HG03103 (cell line): Measurements from ENCODE around the gene ADISSP.

Experiments
- ATAC-seq: cut with Tn5 transposase; IDR thresholded peaks from one replicate; pipeline ENCODE4 v1.9.1; 2021; ENCODE audit warnings: low read depth; ENCODE audit not compliant: unreplicated experiment

Gene ADISSP

DNA sequence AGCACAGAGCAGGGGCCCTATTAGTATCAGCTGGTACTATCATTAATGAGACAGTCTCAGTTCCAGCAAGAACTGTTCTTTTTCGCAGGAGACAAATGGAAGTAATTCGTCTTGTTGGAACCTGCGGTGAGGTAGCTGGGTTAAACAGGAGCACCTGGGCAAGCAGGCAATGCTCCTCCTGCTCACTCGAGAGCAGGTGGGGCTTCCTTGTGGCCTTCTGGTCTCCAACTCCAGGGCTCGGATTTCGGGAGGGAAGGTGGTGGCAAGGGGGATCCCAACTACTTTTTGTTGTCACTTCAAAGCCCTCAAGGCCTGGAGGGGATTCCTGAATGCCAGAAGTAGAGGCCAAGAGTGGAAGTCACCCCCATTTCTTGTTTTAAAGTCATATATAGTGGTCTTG lies 15.0 kb upstream of the ADISSP start:
- no peak for ATAC-seq

GRCh38 chr20:3781153-3781910 lies 13.8 kb upstream of the ADISSP start, which contains the start of gene SPEF1:
TSS of gene SPEF1 (minus strand) at chr20:3781448. CDS start at chr20:3781287, 161 bp downstream.
- ATAC-seq = peak; percentile 49

GRCh38 chr20:3778976-3779375 lies 11.4 kb upstream of the ADISSP start:
- no peak for ATAC-seq

- no peak for ATAC-seq
Measured at GRCh38 chr20:3777716-3778629, 10.4 kb upstream of the ADISSP start.

DNA sequence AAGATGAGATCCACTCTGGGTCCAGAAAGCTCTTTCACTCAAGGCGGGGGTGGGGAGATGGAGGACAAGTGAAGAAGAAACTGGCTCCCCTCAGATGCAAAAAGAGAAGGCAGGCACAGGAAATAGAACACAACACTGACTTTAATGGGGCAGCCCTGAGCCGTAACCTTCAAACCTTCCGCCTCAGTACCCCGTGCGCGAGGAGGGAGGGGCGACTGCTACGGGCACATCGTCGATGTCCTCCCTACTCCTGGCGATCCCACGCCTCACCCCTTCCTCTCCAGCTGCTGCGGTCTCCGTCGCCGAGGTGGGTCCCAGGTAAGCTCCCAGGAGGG lies 9.8 kb upstream of the ADISSP start:
- ATAC-seq = no peak

GRCh38 chr20:3775457-3776108 lies 8.0 kb upstream of the ADISSP start:
- no peak for ATAC-seq

GRCh38 chr20:3771552-3772058 lies 4.1 kb upstream of the ADISSP start:
- ATAC-seq = no peak

- no peak for ATAC-seq
Measured at GRCh38 chr20:3768342-3769130, 983 bp upstream of the ADISSP start.

GRCh38 chr20:3767110-3767426 lies 485 bp downstream of the ADISSP start:
- ATAC-seq = no peak

DNA sequence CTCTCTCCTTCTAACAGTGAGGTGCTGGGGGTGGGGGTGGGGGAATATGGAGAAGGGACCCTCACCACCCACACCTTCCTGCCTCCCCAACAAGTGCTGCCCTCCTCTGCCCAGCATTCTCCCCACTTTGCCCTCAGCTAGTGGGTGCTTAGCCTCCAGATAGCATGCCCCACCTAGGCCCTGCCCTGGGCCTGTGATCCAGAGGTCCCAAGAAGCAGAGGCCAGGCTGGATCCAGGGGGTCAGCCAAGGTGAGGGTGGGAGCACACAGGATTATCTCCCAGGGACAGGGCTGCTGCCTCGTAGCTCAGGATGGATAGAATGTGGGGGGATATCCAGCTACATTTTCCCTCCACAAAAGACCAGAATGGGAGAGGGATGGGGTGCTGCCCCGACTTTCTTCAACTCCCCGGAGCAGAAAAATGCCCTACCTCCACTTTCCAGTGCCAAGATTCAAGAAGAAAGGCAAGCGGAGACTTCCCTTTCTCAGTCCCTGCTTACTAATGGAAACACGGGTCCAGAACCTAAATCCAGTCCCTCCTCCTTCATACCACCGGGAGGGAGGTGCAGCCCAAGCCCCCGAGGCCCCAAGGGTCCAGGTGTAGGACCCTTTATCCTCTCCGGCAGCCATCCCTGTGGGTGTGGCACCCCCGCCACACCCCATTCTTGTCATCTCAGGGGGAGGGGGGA lies 987 bp downstream of the ADISSP start:
- no peak for ATAC-seq

- ATAC-seq = no peak
Measured at GRCh38 chr20:3765171-3765882, 2.2 kb downstream of the ADISSP start.

- no peak for ATAC-seq
Measured at GRCh38 chr20:3764659-3765058, 2.9 kb downstream of the ADISSP start.

DNA sequence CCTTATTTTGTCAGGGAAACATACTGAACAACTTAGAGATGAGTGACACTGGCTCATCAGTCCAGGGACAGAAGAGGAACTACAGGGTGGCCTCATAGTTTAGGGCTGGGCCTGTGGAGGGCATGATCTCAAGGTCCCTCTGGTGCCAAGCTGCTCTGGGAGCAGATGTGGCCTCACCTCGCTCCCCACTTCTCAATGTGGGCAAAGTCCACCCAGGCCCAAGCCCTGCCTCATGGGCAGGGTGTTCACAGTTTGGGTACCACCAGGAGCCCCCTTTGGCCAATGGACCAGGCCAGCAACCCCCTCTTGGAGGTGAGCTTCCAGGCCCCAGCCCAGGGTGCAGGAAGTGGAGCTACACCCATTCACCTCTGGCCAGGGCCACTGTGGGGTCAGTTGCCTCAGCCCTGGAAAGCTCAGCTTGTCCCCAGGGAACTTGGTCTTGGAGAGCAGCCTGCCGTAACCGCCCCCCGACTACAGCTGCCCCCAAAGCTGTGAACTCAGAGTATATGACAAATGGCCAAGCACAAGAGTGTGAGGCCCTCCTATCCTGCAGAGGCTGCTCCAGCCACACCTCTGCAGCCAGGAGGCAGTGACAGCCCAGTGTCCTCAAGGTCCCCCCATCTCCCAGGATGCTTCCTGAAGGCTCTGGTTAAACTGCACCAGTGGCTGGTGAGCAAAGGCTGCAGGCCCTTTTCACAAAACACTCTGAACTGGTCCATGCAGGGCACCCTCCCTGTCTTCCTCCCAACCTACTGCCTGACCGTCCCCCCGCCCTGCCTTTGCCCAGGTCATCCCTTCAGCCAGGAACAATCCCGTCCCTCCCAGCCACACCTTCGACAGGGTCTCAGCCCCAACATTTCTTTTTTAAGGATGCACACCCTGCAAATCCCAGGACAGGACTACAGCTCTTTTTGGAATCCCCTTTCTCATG lies 3.6 kb downstream of the ADISSP start:
- ATAC-seq = no peak

GRCh38 chr20:3760655-3761348 lies 6.8 kb downstream of the ADISSP start:
- no peak for ATAC-seq

- ATAC-seq = no peak
Measured at GRCh38 chr20:3759884-3760283, 7.7 kb downstream of the ADISSP start.

DNA sequence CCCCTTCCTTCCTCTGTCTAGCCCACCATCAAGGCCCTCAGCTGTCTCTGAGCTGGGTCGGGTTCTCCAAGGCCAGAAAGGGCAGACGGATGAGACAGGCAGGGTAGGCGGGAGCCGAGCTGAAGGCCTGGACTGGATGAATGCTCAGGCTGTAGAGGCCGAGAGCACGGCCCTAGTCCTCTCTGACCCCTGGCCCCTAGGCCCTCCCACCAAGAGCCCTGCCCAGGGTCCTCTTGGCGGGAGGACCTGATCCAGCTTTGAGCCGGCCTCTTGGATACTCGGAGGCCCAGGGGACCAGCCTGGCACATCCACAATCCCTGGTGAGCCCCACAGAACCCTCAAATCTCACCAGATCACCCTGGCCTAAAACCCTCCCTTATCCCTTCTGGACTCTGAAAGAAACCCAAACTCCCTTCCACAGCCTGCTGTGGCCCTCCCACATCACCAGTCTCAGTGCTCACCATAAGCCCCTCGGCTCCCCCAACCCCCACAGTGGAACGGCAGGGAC lies 8.2 kb downstream of the ADISSP start:
- no peak for ATAC-seq

DNA sequence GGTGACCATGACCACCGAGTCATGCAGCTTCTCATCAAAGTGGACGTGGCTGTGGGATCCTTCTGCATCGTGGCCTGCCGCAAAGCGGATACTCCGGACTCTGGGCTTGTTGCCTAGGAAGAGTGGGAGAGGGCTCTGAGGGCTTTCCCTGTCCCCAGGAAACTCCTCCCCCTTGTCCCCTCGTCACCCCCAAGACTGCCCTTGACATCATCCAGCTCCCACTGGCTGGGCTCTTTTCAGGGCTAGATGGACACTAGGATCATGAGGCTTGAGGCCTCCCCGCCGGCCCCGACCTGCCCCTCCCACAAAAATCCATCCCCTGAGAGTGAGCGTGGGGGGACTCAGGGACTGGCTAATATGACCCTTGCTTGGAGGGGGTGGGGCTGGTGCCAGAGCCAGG lies 9.0 kb downstream of the ADISSP start:
- ATAC-seq = no peak
